Measurements from ENCODE around the gene ASNSD1. TPM values are rescaled to one million over a fixed set of nuclear protein-coding genes. Genes with fewer than 3 reads are reported as not detected.
"Not testable (repeated sequence)": the region's sequence is repeated elsewhere in the genome, so short reads cannot be mapped to it uniquely, and the experiment has no call there.

ASNSD1 gene
- total RNA-seq, 1 donor from 2014 or later: 38.5 TPM

- peaks cover 15% of the 10 kb centered on the region for H3K36me3 Mint-ChIP-seq
- peaks cover 14% of the 10 kb centered on the region for H3K9me3 Mint-ChIP-seq
- H3K4me3 Mint-ChIP-seq: no peak overlapping the region
These were observed 20.6 kb downstream of the ASNSD1 start for GRCh38 chr2:189681903-189682302.

DNA sequence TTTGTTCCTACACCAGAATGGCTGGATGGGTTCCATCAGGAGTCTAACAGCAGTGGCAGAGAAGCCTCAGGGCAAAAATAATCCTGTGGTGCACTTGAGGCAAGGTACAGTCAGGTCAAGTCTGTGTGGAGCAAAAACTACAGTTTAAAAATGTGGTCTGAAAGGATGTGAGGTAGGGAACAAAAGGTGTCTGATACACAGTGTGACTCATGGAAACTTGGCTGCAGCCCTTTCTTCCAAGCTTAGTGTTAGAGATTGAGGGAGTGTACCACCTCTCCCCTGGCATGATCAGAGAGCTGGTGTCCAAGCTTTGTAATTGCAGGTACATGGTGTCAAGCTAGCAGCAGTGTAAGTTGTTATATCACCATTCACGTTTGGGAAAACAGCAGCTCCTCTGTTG is 22.1 kb downstream of the ASNSD1 start:
- Mint-ChIP-seq H3K36me3 (peaks cover 4% of the 10 kb centered on the region), H3K27me3 (no peaks in the 10 kb centered on the region), H3K4me3 (no peak overlapping the region), H3K4me1 (ENCODE audit: unreplicated experiment) (peaks cover 9% of the 10 kb centered on the region), H3K27ac (no peak overlapping the region), H3K9me3 (peaks cover 10% of the 10 kb centered on the region)
- DNase-seq (ENCODE audit: extremely low spot score, unreplicated experiment): no peak
- no peak for TF ChIP-seq CTCF (conservative IDR thresholded peaks at IDR 0.05)

More at GRCh38 chr2:189681903-189682302, 20.6 kb downstream of the ASNSD1 start:
- Mint-ChIP-seq H3K27ac (no peak overlapping the region), H3K27me3 (no peaks in the 10 kb centered on the region), H3K4me1 (ENCODE audit: unreplicated experiment) (peaks cover 9% of the 10 kb centered on the region)
- TF ChIP-seq CTCF (conservative IDR thresholded peaks at IDR 0.05): no peak
- no peak for DNase-seq (ENCODE audit: extremely low spot score, unreplicated experiment)

DNA sequence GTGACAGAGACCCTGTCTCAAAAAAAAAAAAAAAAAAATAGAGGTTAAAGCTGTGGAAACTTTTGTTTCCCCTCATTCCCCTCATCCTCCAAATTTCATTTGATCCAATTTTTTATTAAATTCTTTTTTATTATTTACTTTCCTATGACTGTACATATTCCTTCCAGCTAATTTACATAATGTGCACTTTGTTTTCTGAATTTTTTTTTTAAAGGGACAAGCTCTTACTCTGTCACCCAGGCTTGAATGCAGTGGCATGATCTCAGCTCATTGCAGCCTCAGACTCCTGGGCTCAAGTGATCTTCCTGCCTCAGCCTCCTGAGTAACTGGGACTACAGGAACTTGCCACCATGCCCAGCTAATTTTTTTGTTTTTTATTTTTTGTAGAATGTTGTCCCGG is 23.6 kb downstream of the ASNSD1 start:
- Mint-ChIP-seq H3K9me3 (no peaks in the 10 kb centered on the region), H3K4me1 (ENCODE audit: unreplicated experiment) (peaks cover 9% of the 10 kb centered on the region), H3K27ac (no peak overlapping the region), H3K27me3 (no peaks in the 10 kb centered on the region), H3K4me3 (no peak overlapping the region), H3K36me3 (no peaks in the 10 kb centered on the region)
- DNase-seq (ENCODE audit: extremely low spot score, unreplicated experiment): no peak
- TF ChIP-seq CTCF (conservative IDR thresholded peaks at IDR 0.05): no peak

DNA sequence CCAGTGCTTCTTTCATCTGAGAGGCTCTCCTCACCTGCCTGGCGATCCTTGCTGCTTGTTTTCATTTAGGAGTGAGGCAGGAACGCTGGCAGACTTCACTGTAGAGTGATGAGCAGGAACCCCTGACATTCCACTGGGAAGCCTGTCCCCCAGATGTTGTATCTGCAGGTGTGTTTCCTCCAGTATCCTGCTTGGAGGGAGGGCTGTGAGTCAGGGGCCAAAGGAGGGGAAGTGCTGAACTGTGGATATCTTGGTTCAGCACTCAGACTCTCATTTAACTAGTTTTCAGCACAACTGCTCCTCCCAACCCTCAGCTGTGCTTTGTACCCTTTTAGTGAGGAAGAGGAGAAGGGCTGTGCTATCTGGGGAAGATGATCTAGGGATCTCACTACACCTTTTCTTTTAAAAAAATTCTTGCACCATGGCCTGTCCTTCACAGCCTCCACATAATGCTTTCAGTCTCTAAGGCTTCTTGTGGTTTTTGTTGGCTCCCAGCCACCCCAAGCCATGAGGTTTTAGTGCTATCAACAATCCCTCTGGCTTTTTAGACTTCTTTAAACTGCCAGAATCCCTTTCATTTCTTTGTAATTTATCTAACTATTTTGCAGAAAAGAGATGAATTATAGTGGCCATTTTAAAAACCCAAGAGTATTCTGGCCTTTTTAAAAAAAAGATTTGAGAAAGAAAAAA is 24.4 kb downstream of the ASNSD1 start:
- no peaks in the 10 kb centered on the region for H3K9me3 Mint-ChIP-seq
- no peak for DNase-seq (ENCODE audit: extremely low spot score, unreplicated experiment)
- H3K36me3 Mint-ChIP-seq: no peaks in the 10 kb centered on the region
- TF ChIP-seq CTCF (conservative IDR thresholded peaks at IDR 0.05): no peak
- H3K27me3 Mint-ChIP-seq: no peaks in the 10 kb centered on the region
- no peak overlapping the region for H3K27ac Mint-ChIP-seq
- H3K4me1 Mint-ChIP-seq (ENCODE audit: unreplicated experiment): peaks cover 9% of the 10 kb centered on the region
- H3K4me3 Mint-ChIP-seq: no peak overlapping the region

DNA sequence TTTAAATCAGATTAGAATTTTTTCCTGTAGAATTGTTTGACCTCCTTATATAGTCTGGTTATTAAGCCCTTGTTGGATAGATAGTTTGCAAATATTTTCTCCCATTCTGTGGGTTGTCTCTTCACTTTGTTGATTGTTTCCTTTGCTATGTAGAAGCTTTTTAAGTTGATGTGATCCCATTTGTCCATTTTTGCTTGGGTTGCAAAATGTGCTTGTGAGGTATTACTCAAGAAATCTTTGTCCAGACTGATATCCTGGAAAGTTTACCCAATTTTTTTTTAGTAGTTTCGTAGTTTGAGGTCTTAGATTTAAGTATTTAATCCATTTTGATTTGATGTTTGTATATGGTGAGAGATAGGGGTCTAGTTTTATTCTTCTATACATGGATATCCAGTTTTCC is 26.5 kb downstream of the ASNSD1 start:
- not testable (repeated sequence) for H3K4me1 Mint-ChIP-seq (ENCODE audit: unreplicated experiment); H3K27me3 Mint-ChIP-seq; H3K4me3 Mint-ChIP-seq; H3K36me3 Mint-ChIP-seq; DNase-seq (ENCODE audit: extremely low spot score, unreplicated experiment); H3K27ac Mint-ChIP-seq; H3K9me3 Mint-ChIP-seq

DNA sequence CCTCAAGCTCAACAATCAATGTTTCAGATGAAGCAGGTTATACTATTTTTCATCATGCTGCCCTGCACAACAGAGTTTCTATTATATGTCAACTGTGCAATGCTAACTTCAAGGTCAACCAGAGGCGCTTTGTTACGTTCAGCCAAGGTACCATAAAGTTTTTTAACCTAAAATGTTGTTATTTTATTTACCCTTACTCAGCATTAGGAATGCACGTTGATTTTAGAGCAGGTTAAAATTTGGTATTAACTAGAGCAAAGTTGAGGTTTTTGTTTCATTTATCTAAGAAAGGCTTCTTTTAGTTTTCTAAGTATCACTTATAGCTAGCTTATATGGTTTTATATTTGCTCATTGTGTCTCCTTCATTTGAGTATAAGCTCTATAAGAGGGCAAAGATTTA is 35.0 kb downstream of the ASNSD1 start:
- TF ChIP-seq CTCF (conservative IDR thresholded peaks at IDR 0.05): no peak
- no peak for DNase-seq (ENCODE audit: extremely low spot score, unreplicated experiment)
- H3K27ac Mint-ChIP-seq: no peak overlapping the region
- no peaks in the 10 kb centered on the region for H3K36me3 Mint-ChIP-seq
- H3K27me3 Mint-ChIP-seq: no peaks in the 10 kb centered on the region
- H3K4me3 Mint-ChIP-seq: no peak overlapping the region
- no peaks in the 10 kb centered on the region for H3K4me1 Mint-ChIP-seq (ENCODE audit: unreplicated experiment)
- no peaks in the 10 kb centered on the region for H3K9me3 Mint-ChIP-seq

All from type B pancreatic cell (in vitro differentiated cells).